ENCODE results near the gene RNF146. TPM values are rescaled to one million over a fixed set of nuclear protein-coding genes. Genes with fewer than 3 reads are reported as not detected.

RNF146 gene
- total and polyA plus RNA-seq, 2 experiments from 2014 or later, result 28.8 to 48.9 TPM

- peaks cover 64% of the 10 kb centered on the region for H3K79me2 ChIP-seq
- no peak overlapping the region for H3K4me2 ChIP-seq
- no peak for TF ChIP-seq CTCF (IDR thresholded peaks at IDR 0.05; ENCODE audit: poor library complexity)
- no peak for TF ChIP-seq EZH2phosphoT487 (IDR thresholded peaks at IDR 0.05; ENCODE audit: low read depth, severe bottlenecking, unreplicated experiment)
- no peak for TF ChIP-seq EZH2 (IDR thresholded peaks at IDR 0.05; ENCODE audit: borderline replicate concordance)
These were observed 65.8 kb downstream of the RNF146 start for GRCh38 chr6:127332383-127332961.

More at GRCh38 chr6:127332383-127332961, 65.8 kb downstream of the RNF146 start:
- no peak overlapping the region for H2AFZ ChIP-seq
- peaks cover 18% of the 10 kb centered on the region for H4K20me1 ChIP-seq (ENCODE audit: insufficient read depth, poor library complexity, severe bottlenecking)
- no peaks in the 10 kb centered on the region for H3K36me3 ChIP-seq (replicated peaks; ENCODE audit: insufficient read depth, low read depth)
- H3K27ac ChIP-seq, result no peak overlapping the region
- no peak for DNase-seq (ENCODE audit: low spot score)
- no peaks in the 10 kb centered on the region for H3K9me3 ChIP-seq (ENCODE audit: low read depth)
- H3K4me1 ChIP-seq (ENCODE audit: insufficient read depth), result peaks cover 8% of the 10 kb centered on the region
- 68% methylated on average over 4 of the region's 4 CpGs for WGBS (ENCODE audit: low lambda C conversion rate, missing lambda C conversion rate)
- H3K4me3 ChIP-seq, result no peak overlapping the region
- H3K9me2 ChIP-seq (replicated peaks; ENCODE audit: insufficient read depth), result no peaks in the 10 kb centered on the region
- no peaks in the 10 kb centered on the region for H3K27me3 ChIP-seq

Small RNA genes within 50 kb of the gene (small RNA-seq; reads per million reads assigned to genes)
- not detected for gene RNA5SP217

Other genes with a start within 250 kb of the RNF146 start
- 1.9 and 4.8 TPM in 2 replicates for gene RSPO3, start 148.2 kb upstream of the RNF146 start, total RNA-seq
- 11.2 and 15.9 TPM in 2 replicates for gene RSPO3, start 148.2 kb upstream of the RNF146 start, polyA plus RNA-seq
- gene ECHDC1, start 76.7 kb downstream of the RNF146 start, total RNA-seq, result 90.5 and 96.1 TPM in 2 replicates
- gene ECHDC1, start 76.7 kb downstream of the RNF146 start, polyA plus RNA-seq, result 60.7 and 61.4 TPM in 2 replicates
- 6.4 and 7.4 TPM in 2 replicates for gene KIAA0408, start 192.5 kb downstream of the RNF146 start, total RNA-seq
- 1.8 and 2.1 TPM in 2 replicates for gene KIAA0408, start 192.5 kb downstream of the RNF146 start, polyA plus RNA-seq